ENCODE measurements around the gene KLHL3.

KLHL3 gene

DNA sequence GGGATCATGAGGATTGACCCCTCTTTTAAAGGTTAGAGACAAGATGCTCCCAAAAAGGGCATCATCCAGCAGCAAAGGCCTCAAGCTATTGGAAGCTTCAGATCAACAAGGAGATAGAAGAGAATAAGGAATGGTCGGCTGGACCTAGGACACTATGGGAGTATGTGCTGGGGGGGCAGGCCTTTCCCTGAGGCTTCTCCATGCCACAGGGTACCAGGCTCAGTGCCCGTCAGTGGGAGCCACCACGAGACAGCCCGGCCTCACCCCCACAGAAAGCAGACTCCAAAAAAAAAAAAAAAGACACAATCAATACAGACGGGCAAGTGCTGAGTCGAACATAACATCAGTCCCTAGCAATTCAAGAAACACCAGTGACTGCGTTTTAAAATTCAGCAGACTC is 117.4 kb downstream of the KLHL3 start:
- no peak for DNase-seq (ENCODE audit: extremely low spot score)
- ChIA-PET POLR2A (no interaction called here), CTCF (interaction anchor here (0.8 kb wide), 1 partner anchor 124 kb away, joined by 9 read pairs; no protein-coding TSS in a partner anchor)
- no peak for TF ChIP-seq ZNF384 (IDR thresholded peaks at IDR 0.05)
- TF ChIP-seq, protein P1, sequence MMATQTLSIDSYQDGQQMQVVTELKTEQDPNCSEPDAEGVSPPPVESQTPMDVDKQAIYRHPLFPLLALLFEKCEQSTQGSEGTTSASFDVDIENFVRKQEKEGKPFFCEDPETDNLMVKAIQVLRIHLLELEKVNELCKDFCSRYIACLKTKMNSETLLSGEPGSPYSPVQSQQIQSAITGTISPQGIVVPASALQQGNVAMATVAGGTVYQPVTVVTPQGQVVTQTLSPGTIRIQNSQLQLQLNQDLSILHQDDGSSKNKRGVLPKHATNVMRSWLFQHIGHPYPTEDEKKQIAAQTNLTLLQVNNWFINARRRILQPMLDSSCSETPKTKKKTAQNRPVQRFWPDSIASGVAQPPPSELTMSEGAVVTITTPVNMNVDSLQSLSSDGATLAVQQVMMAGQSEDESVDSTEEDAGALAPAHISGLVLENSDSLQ (IDR thresholded peaks at IDR 0.05), result no peak
- no peak for TF ChIP-seq FOXM1 (IDR thresholded peaks at IDR 0.05; ENCODE audit: borderline replicate concordance)
- no peak for TF ChIP-seq SUZ12 (IDR thresholded peaks at IDR 0.05)
- no peak for TF ChIP-seq CTBP1 (IDR thresholded peaks at IDR 0.05; ENCODE audit: borderline replicate concordance)
- no peak for TF ChIP-seq L3MBTL2 (conservative IDR thresholded peaks at IDR 0.05)

DNA sequence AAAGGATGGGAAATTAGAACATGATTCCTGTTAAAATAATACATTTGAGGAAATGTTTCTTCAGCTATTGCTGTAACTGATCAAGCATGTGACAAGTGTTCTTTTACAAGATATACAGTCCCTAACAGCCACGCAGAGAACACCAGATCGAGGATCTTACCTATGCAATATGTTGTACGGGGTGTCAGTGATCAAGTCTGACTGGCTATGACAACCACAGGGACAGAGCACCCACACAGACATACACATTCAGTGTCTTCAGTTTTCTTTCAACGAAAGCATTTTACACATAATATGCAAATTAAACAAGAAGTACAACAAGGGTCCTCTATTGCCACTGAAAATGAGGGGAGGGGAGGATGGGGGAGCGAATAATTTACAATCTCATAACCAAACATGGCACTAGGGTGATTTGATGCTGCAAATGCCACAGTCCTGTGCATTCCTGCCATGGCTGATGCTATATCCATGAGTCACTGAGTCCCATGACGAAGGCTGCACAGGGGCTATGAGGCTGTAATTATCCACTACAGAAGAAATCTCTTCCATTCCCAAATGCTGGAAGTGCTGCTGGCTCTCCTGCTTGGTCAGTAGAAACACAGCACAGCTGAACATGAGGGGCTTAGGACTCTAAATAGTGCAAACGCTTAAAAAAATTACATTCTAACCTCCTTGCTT is 118.2 kb downstream of the KLHL3 start:
- POLR2A ChIA-PET, result no interaction called here
- CTCF ChIA-PET, result interaction anchor here (1.0 kb wide), 1 partner anchor 134 kb away, joined by 3 read pairs; no protein-coding TSS in a partner anchor
- no peak for TF ChIP-seq ARNT (IDR thresholded peaks at IDR 0.05)
- TF ChIP-seq SUZ12 (IDR thresholded peaks at IDR 0.05), result no peak
- no peak for DNase-seq (ENCODE audit: extremely low spot score)

DNA sequence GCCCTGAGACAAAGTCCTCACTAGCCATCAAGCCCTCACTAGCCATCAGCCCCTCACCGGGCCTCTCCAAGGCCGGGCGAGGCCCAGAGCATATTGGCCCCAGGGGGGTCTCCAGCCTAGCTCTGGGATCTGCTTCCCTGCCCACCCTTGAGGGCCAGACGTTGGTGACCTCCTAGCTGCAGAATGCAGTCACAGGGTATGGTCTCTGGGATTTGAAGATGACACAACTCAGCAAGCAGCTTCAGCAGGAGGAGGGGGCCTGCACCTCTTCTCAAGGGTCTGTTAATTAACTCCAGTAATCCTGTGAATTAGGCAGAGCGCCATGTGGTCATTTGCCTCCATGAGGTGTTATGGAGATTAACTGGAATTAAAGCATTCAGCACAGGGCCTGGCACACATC is 119.8 kb downstream of the KLHL3 start:
- CTCF ChIA-PET, result no interaction called here
- TF ChIP-seq ARNT (IDR thresholded peaks at IDR 0.05) (no peak), SP1 (IDR thresholded peaks at IDR 0.05) (no peak), SUZ12 (IDR thresholded peaks at IDR 0.05) (no peak), NFRKB (IDR thresholded peaks at IDR 0.05) (no peak), CTBP1 (IDR thresholded peaks at IDR 0.05; ENCODE audit: borderline replicate concordance) (no peak), LEF1 (IDR thresholded peaks at IDR 0.05; ENCODE audit: borderline replicate concordance) (no peak), FOXK2 (IDR thresholded peaks at IDR 0.05) (no peak), BHLHE40 (IDR thresholded peaks at IDR 0.05; ENCODE audit: borderline replicate concordance) (no peak), HDGF (IDR thresholded peaks at IDR 0.05; ENCODE audit: borderline replicate concordance) (no peak), ZNF384 (IDR thresholded peaks at IDR 0.05) (no peak), FOXA1 (IDR thresholded peaks at IDR 0.05) (no peak), L3MBTL2 (conservative IDR thresholded peaks at IDR 0.05) (no peak), ELF4 (IDR thresholded peaks at IDR 0.05) (no peak)
- TF ChIP-seq, protein P1 (IDR thresholded peaks at IDR 0.05), result no peak
- POLR2A ChIA-PET, result no interaction called here
- no peak for DNase-seq (ENCODE audit: extremely low spot score)

DNA sequence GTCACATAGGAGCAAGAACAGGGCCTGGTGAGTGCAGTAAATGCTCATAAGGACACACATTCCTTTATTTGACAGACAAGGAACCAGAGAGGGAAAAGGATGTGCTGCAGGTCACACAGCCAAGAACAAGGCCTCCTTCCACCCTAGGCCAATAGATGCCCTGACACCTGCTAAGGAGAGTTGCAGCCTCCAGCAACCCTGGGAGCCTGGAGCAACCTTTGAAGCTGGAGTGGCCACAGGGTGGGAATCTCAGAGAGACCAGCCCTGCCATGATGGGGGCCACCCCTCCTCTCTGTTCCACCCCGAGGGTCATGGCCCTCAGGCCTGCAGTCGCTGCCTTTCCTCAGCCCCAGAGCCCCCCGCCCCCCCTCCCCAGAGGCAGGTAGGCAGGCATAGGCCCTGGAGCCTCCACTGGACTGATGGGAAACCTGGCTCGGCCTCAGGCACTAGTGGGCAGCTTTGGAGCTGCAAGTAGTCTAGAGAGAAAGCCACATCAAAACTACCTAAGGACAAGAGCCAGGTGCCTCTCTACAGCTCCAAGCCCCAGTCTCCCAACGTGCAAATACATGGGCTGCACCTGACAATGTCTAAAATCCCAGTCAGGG is 120.6 kb downstream of the KLHL3 start:
- TF ChIP-seq CTBP1 (IDR thresholded peaks at IDR 0.05; ENCODE audit: borderline replicate concordance) (no peak), ZNF384 (IDR thresholded peaks at IDR 0.05) (no peak), LEF1 (IDR thresholded peaks at IDR 0.05; ENCODE audit: borderline replicate concordance) (no peak), SUZ12 (IDR thresholded peaks at IDR 0.05) (no peak), FOXM1 (IDR thresholded peaks at IDR 0.05; ENCODE audit: borderline replicate concordance) (no peak), TARDBP (IDR thresholded peaks at IDR 0.05) (no peak), BHLHE40 (IDR thresholded peaks at IDR 0.05; ENCODE audit: borderline replicate concordance) (no peak), FOXK2 (IDR thresholded peaks at IDR 0.05) (no peak), FOXA1 (IDR thresholded peaks at IDR 0.05) (no peak), NFRKB (IDR thresholded peaks at IDR 0.05) (no peak), HDGF (IDR thresholded peaks at IDR 0.05; ENCODE audit: borderline replicate concordance) (no peak), ARNT (IDR thresholded peaks at IDR 0.05) (no peak)
- TF ChIP-seq, protein P1 (IDR thresholded peaks at IDR 0.05), result no peak
- ChIA-PET CTCF (interaction anchor here (0.8 kb wide), 1 partner anchor 14 kb away, joined by 3 read pairs; no protein-coding TSS in a partner anchor), POLR2A (no interaction called here)
- DNase-seq (ENCODE audit: extremely low spot score), result no peak

DNA sequence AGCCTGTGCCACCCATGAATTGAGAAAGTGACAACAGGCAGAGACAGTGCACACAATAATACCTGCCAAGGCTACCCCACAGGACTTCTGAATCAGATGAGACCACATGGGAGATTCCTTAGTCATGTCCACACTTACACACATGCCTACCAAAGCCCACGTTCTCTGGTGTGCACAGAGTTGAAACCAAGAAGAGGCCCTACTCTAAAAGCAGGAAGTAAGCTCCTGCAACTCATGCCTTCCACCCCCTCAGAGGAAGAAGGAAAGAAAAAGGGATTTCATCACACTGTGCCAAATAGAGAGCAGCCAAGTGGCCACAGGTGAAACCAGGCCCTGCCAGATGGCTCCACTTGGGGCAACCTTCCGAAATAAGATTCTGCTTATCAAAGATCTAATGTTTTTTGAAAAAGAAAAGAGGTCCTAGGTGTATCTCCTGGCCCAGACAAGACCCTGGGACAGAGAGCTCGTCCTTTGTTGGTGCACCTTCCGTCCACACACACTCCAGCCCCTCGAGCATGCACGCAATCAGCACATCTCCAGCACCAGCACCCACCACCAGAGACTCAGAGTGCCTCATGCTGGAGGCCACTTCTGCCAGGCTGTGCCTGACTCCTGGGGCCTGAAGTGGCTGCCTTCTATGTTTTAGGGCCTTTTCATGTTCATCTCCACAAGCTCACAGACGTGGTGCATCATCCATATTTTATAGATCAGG is 122.2 kb downstream of the KLHL3 start:
- CTCF ChIA-PET, result interaction anchor here (0.8 kb wide), 1 partner anchor 9 kb away, joined by 3 read pairs; no protein-coding TSS in a partner anchor
- TF ChIP-seq SUZ12 (IDR thresholded peaks at IDR 0.05), result no peak
- TF ChIP-seq ZNF384 (IDR thresholded peaks at IDR 0.05), result no peak
- TF ChIP-seq FOXK2 (IDR thresholded peaks at IDR 0.05), result no peak
- TF ChIP-seq CTBP1 (IDR thresholded peaks at IDR 0.05; ENCODE audit: borderline replicate concordance), result no peak
- TF ChIP-seq LEF1 (IDR thresholded peaks at IDR 0.05; ENCODE audit: borderline replicate concordance), result no peak
- no peak for TF ChIP-seq TARDBP (IDR thresholded peaks at IDR 0.05)
- TF ChIP-seq, protein P1 (IDR thresholded peaks at IDR 0.05), result no peak
- no peak for TF ChIP-seq ARNT (IDR thresholded peaks at IDR 0.05)
- TF ChIP-seq NFRKB (IDR thresholded peaks at IDR 0.05), result no peak
- TF ChIP-seq SP1 (IDR thresholded peaks at IDR 0.05), result no peak
- TF ChIP-seq BHLHE40 (IDR thresholded peaks at IDR 0.05; ENCODE audit: borderline replicate concordance), result no peak
- no peak for TF ChIP-seq HDGF (IDR thresholded peaks at IDR 0.05; ENCODE audit: borderline replicate concordance)
- DNase-seq (ENCODE audit: extremely low spot score), result no peak
- POLR2A ChIA-PET, result interaction anchor here (0.8 kb wide), 1 partner anchor 21 kb away, joined by 3 read pairs; no protein-coding TSS in a partner anchor
